GM19193 (cell line): ENCODE data around the gene OAS3.

Experiments used
- POLR2A ChIP-seq: IDR thresholded peaks from 4 replicates; pipeline ENCODE4 v1.6.1; 2011; ENCODE audit not compliant: insufficient read depth, insufficient read length; ENCODE audit errors: extremely low read depth

OAS3 gene

DNA sequence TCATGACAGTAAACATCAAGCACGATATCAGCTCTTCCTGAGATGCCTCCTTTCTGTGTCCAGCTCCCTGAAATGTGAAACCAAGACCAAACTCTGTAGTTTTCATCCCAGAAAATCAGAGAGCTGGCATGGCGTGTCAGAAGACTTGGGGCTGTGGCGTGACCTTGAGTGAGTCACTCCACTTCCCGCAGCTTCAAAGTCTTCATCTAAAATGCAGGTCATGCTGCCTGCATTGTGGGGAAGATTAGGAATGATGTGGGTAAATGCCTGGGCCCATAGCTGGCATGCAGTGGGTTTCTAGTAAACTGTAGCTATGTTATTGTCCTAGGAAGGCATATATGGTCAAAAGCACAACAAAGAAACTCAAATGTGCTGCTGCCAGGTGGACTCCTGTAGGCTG is 68.9 kb downstream of the OAS3 start:
- no peak for TF ChIP-seq POLR2A

DNA sequence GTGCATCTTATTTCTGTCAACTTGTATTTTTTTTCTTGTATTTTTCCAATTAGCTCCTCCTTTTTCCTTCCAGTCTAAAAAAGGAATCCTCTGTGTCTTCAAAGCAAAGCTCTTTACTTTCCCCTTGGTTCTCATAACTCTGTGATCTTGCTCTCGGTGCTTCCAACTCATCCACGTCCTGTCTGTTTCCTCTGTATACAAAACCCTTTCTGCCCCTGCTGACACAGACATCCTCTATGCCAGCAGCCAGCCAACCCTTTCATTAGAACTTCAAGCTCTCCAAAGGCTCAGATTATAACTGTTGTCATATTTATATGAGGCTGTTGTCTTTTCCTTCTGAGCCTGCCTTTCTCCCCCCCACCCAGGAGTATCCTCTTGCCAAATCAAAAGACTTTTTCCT is 72.4 kb downstream of the OAS3 start:
- no peak for TF ChIP-seq POLR2A

DNA sequence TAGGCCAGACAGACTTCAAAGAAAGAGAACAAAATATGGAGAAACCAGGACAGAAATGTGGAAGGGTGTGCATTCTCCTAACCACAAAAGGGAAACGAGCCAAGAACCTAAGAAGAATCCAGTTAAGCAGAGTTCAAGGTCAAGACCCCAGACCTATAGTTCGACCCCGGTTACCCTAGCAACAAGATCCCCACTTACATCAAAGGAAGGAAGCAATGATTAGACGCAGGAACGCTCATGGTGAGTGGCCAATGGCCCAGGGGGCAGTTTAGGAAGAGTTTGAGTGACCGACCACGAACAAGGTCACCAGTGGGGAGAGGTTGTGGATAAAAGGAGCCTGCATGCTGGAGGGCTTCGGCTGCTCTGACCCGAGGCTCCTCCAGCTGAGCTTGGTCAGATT is 76.3 kb downstream of the OAS3 start:
- no peak for TF ChIP-seq POLR2A

DNA sequence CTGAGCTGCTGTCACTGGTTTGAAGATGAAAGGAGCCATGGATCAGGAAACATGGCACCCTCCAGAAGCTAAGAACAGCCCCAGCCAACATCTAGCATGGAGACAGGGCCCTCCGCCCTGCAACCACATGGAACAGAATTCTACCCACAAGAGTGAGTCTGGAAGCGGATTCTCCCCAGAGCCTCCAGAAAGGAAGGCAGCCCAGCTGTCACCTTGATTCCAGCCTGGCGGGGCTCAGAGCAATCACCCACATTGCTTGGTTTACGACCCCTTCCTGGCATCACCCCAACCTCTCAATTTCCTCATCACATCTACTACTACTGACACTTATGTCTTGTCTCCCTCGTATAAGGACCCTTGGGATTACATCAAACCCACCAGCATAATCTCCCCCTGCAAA is 78.5 kb downstream of the OAS3 start:
- no peak for TF ChIP-seq POLR2A

DNA sequence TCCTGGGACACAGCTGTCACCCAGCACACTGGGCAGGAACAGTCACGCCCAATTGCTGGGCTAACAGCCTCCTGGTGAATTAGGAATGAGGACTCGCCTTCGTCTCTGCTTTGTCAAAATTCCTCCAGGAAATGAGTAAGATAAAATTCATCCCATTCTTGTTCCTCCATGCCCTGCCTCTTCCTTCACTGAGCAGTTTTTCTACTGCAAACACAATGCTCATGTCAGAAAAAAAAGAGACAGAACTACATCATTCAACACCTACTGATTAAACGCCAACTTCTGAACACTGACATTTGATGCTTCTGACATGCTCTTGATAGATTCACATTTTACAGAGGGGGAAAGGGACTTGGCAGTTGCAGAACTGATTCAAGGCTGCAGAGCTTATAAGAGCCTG is 80.8 kb downstream of the OAS3 start:
- no peak for TF ChIP-seq POLR2A

DNA sequence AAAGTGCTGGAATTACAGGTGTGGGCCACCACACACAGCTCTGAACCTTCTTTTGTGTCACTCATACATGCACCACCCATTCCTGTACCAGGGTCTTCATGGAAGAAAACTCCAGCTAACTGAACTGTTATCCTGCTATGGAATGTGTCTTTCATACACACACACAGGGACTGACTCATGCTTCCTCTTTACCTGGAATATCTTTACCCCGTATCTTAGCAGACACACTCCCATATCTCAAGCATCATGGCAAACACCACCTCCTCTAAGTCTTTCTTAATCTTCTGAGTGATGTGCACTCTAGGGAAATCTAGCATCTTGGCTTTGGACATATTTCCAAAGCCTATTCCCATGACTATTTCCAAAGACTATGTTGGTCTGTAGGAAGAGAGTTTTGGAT is 83.2 kb downstream of the OAS3 start:
- no peak for TF ChIP-seq POLR2A
